HG03064 (cell line): Measurements from ENCODE around the gene TJP1.
A peak's percentile ranks its signal among the peaks of the same experiment; 100 is the strongest.
"Not testable (repeated sequence)": the region's sequence is repeated elsewhere in the genome, so short reads cannot be mapped to it uniquely, and the experiment has no call there.

Experiments
- ATAC-seq: cut with Tn5 transposase; IDR thresholded peaks from one replicate; pipeline ENCODE4 v1.9.1; 2021; ENCODE audit warnings: low read depth; ENCODE audit not compliant: unreplicated experiment

TJP1 gene

DNA sequence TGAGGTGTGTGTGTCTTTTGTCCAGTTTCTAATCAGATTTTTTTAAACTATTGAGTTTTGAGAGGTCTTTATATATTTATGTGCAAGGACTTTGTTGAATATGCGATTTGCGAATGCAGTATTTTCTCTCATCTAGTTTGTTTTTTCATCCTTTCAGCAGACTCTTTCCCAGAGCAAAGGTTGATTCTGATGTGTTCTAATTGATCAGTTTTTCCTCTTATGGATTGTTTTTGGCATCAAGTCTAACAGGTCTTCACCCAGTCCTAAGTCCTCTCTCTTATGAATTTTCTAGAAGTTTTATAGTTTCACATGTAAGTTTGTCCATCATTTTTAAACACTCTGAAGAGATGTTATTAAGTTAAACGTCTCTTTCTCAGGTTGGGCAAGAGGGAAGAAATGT, 17.8 kb upstream of the TJP1 start:
- ATAC-seq, result no peak

DNA sequence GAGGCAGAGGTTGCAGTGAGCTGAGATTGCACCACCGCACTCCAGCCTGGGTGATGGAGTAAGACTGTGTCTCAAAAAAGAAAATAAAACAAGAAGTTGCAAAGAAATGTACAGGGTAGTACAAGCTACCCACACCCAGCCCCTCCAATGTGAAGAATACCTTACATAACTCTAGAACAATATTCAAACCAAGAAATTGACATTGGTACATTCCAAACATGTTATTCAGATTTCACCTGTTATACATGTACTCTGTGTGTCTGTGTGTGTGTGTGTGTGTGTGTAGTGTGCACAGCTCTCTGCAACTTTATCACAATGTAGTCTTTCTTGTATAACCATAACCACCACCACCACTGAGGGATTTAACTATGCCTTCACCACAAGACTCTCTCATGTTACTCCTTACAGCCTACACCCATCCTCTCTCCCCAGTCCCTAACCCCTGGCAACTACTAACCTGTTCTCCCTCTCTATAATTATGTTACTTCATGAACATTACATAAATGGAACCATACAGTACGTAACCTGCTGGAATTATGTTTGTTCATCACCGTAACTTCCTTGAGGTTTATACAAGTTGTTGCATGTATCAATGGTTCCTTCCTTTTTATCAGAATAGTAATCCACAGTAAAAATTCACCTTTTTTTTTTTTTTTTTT, 16.2 kb upstream of the TJP1 start:
- ATAC-seq, result no peak

DNA sequence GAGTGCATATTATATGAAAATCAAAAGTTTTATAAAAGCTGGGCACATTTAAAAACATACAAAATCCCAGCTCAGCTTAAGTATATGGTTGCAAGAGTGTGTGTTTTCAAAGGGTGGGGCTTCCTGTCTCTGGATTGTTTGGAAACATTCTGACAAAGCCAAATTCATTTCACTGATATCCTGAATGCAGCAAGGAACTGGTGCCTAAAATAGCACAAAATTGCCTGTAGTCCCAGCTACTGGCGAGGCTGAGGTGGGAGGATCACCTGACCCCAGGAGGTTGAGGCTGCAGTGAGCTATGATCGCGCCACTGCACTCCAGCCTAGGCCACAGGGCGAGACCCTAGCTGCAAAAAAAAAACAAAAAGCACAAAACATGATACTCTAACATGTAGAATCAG, 13.0 kb upstream of the TJP1 start:
- no peak for ATAC-seq

DNA sequence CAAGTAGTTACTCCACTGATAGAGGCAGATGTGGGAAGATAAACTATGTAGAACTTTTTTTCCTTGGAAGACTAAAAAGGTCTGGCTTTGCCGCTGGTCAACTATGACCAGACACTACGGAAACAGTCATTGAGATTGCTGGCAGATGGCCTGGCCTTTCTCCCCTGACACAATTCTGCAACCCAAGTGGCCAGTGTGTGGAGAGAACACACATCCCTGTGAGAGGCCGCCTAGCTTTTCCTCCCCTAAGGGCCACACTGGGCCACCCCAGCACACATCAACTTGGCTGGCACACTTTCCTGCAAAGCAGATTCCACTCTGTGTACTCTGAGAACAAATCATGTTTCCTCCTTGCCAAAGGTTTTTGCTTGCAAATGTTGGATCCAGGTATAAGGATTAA, 10.4 kb upstream of the TJP1 start:
- ATAC-seq, result no peak

DNA sequence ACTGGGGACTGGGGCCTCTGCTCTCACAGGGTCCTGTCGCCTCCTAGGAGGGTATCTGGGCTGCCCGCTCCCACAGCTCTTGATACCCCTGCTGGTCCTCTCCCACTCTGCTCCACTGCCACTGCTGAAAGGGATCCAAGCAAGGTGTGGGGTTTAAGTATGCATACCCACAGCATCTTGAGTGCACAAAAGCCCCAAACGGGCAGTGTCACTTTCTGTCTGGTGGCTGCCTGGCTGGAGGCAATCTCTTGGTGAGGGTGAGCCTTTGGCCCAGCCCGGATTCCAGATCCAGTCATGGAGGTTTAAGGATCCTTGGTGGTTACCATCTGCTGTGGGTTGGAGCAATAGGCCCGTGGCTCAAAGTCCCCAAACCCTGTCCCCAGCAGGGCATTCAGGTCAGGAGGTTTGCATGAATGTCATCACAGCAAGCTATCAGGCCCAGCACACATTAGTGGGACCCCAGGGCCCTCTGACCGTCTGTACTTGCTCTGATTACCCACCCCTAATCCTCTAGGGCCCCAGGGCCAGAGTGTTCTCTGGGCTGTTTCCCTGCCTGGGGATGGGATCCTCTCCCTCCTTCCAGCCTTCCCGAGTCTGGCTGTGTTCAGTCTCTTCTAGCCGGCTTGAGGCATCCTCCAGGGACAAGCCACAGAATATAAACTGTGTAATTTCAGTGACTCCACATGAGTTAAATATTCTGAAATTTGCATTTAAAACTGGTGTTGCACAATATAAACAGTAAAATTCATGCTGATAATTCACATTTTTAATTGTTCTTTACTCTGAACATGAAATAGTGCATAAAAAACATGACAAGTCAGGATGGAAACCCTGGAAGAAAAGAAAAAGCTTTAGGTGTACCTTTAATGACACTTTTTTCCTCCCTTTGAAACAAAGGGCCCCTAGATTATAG, 4.9 kb upstream of the TJP1 start:
- ATAC-seq, result no peak

DNA sequence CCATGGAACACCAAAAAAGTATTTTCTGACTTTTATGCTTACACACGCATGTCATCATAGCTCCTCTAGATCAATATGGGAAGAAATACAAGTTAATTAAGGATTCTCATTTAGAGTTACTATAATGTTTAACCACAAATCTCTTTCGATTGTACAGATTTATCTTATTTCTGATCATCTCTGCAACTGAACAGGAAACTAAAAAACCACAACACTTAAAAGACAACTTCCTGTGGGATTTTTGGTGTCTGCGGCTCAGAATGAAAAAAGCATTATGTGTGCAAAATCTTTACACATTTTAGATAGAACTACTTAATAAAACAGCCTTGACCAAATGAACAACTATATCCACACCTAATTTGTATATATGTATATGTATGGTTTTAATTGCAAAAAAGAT, 3.0 kb upstream of the TJP1 start:
- peak; percentile 41 for ATAC-seq

DNA sequence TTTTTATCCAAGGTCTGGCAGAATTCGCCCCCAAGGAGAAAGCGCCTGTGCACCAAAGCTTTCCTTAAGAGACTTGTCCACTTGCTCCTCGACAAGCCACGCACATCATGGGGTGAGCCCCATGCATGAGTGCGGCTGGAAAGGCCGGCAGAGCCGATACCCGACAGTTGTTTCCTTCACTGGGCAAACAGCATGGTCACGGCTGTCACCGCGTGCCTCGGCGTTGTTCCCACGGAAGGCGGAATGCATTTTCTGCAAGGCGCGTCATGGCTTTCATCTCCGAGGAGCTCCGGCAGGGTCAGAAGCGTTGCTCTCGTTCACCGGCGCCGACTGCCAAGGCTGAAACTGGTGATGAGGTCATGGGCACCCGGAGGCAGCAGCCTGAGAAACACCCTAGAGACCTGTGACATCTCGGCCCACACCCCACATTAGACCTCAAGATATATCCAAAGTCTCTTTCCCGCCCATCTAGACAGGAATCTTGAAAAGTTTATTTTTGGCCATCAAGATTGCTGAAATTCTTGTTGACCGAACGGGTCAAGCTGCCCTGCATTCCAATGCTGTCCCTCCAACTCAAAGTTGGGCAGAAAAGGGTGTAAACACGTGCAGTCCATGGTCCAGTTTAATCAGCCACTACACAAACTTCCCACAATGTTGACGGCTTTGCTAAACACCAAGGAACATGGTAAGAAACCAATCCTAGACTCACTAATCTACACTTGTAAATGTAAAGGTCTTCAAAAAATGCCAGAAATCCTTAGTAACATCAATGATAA, 604 bp upstream of the TJP1 start:
- no peak for ATAC-seq

DNA sequence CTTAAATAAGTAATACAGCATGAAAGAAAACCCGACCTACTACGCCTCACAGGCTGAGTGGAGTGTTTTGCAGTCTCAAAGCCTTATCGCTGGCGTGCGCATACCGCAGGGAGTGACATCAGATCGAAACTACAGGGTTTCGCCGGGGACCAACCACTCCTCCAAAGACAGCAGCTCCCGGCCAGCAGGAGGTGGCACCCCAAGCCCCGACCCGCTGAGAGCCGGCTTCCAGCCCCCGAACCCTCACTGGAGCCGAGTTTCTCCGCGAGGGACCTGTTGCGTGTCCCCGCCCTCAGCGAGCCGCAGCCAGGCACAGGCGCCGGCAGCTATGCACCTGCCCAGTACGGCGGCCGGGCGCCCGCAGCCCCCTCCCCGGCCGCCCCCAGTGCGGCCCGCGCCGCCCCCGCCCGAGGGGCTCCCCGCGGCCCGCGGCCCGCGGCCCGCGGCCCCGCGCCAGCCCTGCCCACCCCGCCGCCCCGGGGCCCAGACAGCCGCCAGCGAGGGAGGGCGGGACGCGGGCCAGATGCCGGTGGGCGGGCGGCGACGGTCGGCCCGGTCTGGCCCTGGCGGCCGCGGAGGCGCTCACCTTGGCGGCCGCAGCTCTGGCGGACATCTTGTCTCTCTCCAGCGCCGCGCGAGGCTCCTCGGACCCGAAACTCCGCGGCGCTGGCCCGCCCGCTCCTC, 710 bp downstream of the TJP1 start:
- no peak for ATAC-seq

DNA sequence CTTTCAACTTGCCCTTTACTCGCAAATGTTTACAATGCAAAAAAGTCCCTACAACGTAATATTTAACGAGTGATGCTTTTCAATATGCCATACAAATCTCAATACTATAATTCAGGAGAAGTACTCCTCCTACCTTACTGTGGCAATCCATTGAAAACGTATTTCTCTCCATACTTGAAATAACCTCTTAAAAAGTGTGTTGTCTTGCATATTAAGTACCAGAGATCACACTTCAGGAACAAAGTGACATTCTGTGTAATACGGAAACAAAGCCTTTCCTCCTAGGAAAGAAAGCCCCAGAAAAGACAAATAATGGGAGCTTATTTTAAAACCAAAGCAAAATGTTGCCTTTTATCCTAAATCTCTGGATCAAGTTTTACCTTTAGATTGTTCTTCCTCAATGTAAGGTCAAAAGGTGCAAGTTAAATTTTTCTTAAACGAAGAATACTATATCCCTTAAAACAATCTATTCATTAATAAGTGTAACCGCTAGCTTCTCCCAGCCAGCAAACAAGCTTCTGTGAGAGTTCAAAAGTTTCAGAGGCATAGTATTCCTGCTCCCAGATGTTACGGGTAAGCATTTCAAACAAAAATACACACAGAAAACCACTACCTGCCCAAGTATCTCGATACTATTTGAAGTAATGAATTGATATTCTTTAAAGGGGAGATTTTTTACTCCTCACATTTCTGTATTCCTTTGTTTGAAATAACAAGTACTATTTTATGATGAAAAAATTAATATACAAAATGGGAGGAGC, 1.7 kb downstream of the TJP1 start:
- ATAC-seq, result no peak

DNA sequence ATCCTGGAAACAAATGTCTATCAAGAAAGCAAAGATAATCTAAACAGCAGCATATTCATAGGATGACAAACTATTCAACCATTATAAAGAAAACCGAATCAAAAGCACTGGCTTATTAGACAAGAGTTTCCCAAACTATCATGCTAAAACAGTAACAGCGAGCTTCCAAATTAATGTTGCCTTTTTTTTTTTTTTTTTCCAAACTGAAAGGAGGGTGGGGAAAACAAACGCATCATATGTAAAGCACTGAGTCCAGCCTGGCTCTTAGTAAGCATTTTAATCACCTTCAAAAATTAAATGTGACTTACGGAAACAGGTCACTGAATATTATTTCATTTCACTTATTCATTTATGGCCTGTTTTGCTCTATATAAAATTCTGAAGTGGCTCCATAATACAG, 2.3 kb downstream of the TJP1 start:
- ATAC-seq, result no peak

DNA sequence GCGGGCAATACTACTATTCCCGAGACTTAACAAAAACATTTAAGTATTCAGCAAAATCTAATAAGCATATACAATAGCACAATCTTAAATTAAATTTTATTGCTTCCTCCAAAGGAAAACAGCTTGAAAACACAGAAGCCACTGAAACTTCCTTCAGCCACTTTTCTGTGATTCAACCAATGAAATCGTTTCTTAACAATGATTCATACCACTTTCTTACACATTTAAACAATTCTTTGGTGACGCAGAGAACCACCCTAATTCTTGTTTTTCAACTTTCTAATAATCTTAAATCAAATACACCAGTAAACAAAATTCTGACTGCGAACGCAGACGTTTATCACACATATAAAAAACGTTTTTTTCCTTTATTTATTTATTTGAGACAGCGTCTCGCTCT, 4.1 kb downstream of the TJP1 start:
- ATAC-seq, result no peak

DNA sequence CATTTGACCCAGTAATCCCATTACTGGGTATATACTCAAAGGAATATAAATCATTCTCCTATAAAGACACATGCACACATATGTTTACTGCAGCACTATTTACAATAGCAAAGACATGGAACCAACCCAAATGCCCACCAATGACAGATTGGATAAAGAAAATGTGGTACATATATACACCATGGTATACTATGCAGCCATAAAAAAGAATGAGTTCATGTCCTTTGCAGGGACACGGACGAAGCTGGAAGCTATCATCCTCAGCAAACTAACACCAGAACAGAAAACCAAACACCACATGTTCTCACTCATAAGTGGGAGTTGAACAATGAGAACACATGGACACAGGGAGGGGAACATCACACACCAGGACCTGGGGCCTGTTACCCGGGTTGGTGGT, 4.8 kb downstream of the TJP1 start:
- not testable (repeated sequence) for ATAC-seq

DNA sequence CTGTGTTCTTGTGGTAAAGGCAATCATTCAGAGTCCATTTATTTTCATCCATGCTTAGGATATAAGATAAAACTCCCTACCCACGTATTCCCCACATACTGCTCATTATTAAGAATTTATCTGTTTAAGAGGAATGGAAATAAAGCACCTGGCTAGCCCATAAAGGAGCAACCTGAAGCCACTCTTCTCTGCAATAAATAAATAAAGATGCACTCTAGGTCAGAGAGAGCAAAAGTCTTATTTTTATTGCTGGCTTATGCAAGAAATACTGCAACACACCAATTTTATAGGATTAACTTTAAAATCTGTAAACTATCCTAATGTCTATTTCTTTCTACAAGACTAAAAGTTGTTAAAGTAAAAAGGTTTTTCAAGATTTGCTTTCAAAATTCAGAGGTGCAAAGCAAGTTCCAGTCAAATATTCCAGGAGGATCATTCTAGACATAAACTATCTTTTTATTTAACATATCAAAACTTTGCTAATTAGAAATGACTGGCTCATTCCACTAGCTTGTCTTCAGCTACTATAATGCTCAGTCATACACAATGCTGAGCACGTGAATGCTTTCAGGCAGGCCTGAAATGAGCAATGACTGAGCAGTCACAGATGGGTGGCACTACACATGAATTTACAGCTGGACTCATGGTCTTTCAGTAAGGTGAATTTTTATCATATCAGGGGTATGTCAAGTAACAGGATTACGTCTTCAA, 7.1 kb downstream of the TJP1 start:
- no peak for ATAC-seq

DNA sequence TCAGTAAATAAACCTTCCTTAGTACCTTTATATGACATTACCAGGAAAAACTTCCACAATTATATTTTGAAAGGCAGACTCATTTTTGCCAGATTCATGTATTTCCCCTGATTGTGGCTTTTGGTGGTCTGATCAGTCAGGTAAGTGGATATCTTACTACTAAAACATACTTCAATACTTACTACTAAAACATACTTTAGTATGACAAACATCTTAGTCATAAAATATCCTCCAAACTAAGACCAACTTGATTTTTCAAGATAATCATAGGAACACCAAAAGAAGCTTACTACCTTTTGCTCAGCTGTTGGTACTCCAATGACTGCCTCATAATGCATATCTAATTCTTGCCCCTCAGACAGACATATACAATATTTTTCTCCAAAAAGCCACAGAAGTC, 9.3 kb downstream of the TJP1 start:
- ATAC-seq, result no peak

DNA sequence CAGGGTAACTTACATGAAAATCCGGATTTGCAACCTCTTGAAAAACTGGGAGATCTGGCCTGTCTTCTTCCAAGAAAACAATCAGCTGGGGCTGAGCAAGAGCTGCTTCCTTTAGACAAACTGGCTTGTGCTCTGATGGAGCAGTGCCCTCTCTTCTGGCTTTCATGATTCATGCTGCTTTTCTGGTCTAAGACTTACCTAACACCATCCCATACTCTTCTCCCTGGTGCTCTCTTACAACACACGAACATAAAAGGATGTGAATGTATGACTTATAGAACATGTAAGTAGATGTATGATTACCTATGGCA, 9.9 kb downstream of the TJP1 start:
- ATAC-seq, result no peak

DNA sequence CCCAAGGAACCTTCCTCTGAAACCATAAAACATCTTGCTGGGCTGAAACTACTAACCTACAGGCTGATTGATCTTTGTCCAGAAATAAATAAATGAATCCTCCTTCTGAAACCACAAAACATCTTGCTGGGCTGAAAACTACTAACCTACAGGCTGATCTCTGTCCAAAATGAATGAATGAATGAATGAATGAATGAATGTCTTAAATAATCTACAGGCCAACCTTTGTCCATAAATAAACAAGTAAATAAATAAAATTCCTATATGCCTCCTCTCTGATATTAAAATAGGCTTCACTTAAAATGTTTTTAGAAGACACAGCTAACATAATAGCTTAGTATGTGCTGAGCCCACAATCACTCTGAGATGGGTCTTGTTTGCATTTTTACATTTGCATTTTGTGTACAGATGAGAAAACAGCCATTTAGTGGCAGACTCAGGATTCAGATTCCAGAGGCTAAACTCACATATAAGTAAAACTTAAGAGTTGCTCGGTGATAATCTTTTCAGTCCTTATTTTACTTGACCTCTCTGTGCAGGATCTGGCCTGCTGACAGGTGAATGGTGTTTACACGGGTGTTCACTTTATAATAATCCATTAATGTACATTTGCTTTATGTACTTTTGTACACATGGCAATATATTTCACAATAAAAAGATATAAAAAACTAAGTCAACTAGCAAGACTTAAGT, 10.4 kb downstream of the TJP1 start:
- no peak for ATAC-seq

DNA sequence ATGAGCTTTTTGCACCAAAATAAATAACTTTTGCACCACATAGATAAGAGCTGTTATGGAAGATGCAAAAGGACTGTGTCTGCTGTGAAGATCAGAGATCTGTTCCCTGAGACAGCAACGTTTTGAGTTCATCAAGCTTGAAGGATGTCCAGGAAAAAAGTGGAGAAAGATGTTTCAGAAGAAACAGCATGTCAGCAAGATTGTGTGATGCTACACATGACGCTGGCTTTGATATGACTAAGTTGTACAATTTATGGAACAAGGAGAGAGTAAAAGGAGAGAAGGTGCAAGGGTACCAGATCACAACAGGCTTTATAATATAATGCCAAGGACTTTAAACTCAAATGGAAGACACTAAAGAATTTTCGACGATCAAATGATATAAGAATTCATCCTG, 16.6 kb downstream of the TJP1 start:
- no peak for ATAC-seq

DNA sequence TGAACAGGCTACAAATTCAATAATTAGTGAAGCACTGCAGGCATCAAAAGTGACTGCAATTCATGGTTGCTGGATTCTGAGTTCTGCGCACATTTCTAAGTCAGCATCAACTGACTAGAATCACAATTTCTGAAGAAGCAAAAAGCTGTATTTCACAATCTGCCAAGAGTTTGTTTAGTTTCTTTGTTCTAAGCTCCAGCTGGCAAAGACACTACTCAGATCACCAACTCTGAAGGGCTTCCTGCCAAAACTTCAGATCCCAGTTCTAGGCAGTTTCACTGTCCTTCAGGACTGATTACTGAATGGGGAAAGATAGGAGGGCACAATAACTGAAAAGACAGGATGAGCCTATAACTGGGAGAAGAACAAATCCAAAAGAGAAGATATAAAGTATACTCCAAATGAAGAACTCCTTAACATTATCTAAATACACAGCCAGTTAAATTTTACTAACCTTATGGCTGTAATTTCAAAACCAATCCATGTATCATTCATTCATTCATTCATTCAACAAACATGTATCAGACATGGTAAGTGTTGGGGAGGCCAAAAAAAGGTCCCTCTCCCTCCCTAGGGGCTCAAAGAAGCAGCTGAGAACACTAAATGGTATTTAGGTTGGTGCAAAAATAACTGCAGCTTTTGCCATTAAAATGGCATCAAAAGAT, 17.1 kb downstream of the TJP1 start:
- no peak for ATAC-seq

DNA sequence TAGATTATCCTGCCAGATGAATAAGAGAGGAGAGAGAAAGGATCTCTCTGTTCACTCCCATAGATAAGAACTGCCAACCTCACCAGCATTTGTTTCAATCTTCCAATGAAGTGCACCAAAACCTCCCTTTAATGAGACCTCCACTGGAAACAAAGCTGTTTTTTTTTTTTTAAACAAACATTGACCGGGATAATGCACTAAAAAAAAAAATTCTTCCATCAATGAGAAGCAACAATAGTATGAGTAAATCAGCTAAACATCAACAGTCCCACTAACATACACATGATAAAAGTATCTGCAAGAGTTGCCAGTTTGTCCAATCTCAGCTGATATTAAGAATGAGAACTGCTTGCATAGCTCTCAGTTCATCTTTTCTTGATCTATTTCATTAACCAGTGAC, 19.9 kb downstream of the TJP1 start:
- ATAC-seq, result no peak
